Osteocyte (in vitro differentiated cells): ENCODE data around the gene UBL3. TPM values are rescaled to one million over a fixed set of nuclear protein-coding genes. Genes with fewer than 3 reads are reported as not detected.

Experiments
- DNase-seq: peaks from one replicate; pipeline ENCODE4 v3.0.0; 2021; ENCODE audit warnings: mixed read lengths; ENCODE audit not compliant: unreplicated experiment; ENCODE audit errors: extremely low spot score
- H3K27ac Mint-ChIP-seq: one replicate; pipeline ENCODE4 v1.8.0; 2021; ENCODE audit warnings: mild to moderate bottlenecking, mixed read lengths; ENCODE audit not compliant: unreplicated experiment
- H3K27me3 Mint-ChIP-seq: one replicate; pipeline ENCODE4 v1.8.0; 2021; ENCODE audit warnings: mixed read lengths; ENCODE audit not compliant: unreplicated experiment
- H3K36me3 Mint-ChIP-seq: one replicate; pipeline ENCODE4 v1.8.0; 2021; ENCODE audit warnings: mixed read lengths; ENCODE audit not compliant: unreplicated experiment
- H3K4me1 Mint-ChIP-seq: one replicate; pipeline ENCODE4 v1.8.0; 2021; ENCODE audit warnings: mixed read lengths; ENCODE audit not compliant: unreplicated experiment
- H3K4me3 Mint-ChIP-seq: one replicate; pipeline ENCODE4 v1.8.0; 2021; ENCODE audit warnings: mild to moderate bottlenecking, moderate library complexity, mixed read lengths; ENCODE audit not compliant: unreplicated experiment
- H3K9me3 Mint-ChIP-seq: one replicate; pipeline ENCODE4 v1.8.0; 2021; ENCODE audit warnings: mixed read lengths; ENCODE audit not compliant: unreplicated experiment
- CTCF ChIP-seq: fragments of 200-600 bp; sonication (generic); IDR thresholded peaks from 2 replicates; pipeline ENCODE4 v1.5.0; 2021; ENCODE audit warnings: antibody characterized with exemption, mild to moderate bottlenecking, moderate library complexity
- total RNA-seq: library from RNA; stranded (reverse); gene quantifications from 2 replicates; pipeline ENCODE4 v1.2.1, GENCODE V29; 2021

UBL3 gene
- total RNA-seq, 1 donor from 2014 or later = 28.3 TPM

- DNase-seq = no peak
- Mint-ChIP-seq H3K36me3 (no peaks in the 10 kb centered on the region), H3K4me1 (no peaks in the 10 kb centered on the region), H3K4me3 (no peak overlapping the region), H3K27ac (no peak overlapping the region), H3K27me3 (peaks cover 25% of the 10 kb centered on the region), H3K9me3 (peaks cover 12% of the 10 kb centered on the region)
- no peak for TF ChIP-seq CTCF
Measured at GRCh38 chr13:29722415-29722814, 128.0 kb downstream of the UBL3 start.

- Mint-ChIP-seq H3K4me1 (no peaks in the 10 kb centered on the region), H3K27me3 (peaks cover 22% of the 10 kb centered on the region), H3K9me3 (peaks cover 8% of the 10 kb centered on the region), H3K36me3 (no peaks in the 10 kb centered on the region), H3K4me3 (no peak overlapping the region), H3K27ac (no peak overlapping the region)
- TF ChIP-seq CTCF = no peak
- DNase-seq = no peak
Measured at GRCh38 chr13:29721766-29722165, 128.7 kb downstream of the UBL3 start.

- peaks cover 22% of the 10 kb centered on the region for H3K27me3 Mint-ChIP-seq
Measured at GRCh38 chr13:29718694-29719093, 131.7 kb downstream of the UBL3 start.

GRCh38 chr13:29716493-29716892 lies 133.9 kb downstream of the UBL3 start:
- no peaks in the 10 kb centered on the region for H3K36me3 Mint-ChIP-seq
- no peak overlapping the region for H3K4me3 Mint-ChIP-seq
- peaks cover 22% of the 10 kb centered on the region for H3K27me3 Mint-ChIP-seq
- no peaks in the 10 kb centered on the region for H3K4me1 Mint-ChIP-seq
- TF ChIP-seq CTCF = no peak
- no peaks in the 10 kb centered on the region for H3K9me3 Mint-ChIP-seq
- no peak overlapping the region for H3K27ac Mint-ChIP-seq
- no peak for DNase-seq

More at GRCh38 chr13:29718694-29719093, 131.7 kb downstream of the UBL3 start:
- Mint-ChIP-seq H3K27ac (no peak overlapping the region), H3K4me3 (no peak overlapping the region), H3K9me3 (no peaks in the 10 kb centered on the region), H3K36me3 (no peaks in the 10 kb centered on the region), H3K4me1 (no peaks in the 10 kb centered on the region)
- no peak for TF ChIP-seq CTCF
- DNase-seq = no peak
